RWPE1 (cell line): ENCODE data around the gene RNF146.
A peak's percentile ranks its signal among the peaks of the same experiment; 100 is the strongest.
"Not testable (repeated sequence)": the region's sequence is repeated elsewhere in the genome, so short reads cannot be mapped to it uniquely, and the experiment has no call there.

Source experiments
- CTCF ChIA-PET: fragments of 350-600 bp; sonication (Branson Sonifier 250); formaldehyde crosslinking; extraction: SDS; loops from one replicate; lab custom pipeline; 2021; lab: Yijun Ruan, JAX
- POLR2A ChIA-PET: fragments of 400-600 bp; formaldehyde crosslinking; extraction: SDS; loops from one replicate; lab custom pipeline; 2020; ENCODE audit warnings: antibody characterized with exemption; ENCODE audit not compliant: low non-redundant PET; lab: Yijun Ruan, JAX
- DNase-seq: peaks from one replicate; pipeline ENCODE4 v3.0.0; 2012; ENCODE audit warnings: low spot score
- H3K27ac ChIP-seq: fragments of 450-650 bp; 2 replicates; pipeline ENCODE4 v1.5.1; 2017
- TF ChIP-seq, protein P1 (sequence below): fragments of 450-650 bp; conservative IDR thresholded peaks from 2 replicates; pipeline ENCODE4 v1.5.1; 2017; ENCODE audit warnings: low read depth, mild to moderate bottlenecking

Gene RNF146

GRCh38 chr6:127302728-127303660 is 36.3 kb downstream of the RNF146 start:
- TF ChIP-seq, protein P1, sequence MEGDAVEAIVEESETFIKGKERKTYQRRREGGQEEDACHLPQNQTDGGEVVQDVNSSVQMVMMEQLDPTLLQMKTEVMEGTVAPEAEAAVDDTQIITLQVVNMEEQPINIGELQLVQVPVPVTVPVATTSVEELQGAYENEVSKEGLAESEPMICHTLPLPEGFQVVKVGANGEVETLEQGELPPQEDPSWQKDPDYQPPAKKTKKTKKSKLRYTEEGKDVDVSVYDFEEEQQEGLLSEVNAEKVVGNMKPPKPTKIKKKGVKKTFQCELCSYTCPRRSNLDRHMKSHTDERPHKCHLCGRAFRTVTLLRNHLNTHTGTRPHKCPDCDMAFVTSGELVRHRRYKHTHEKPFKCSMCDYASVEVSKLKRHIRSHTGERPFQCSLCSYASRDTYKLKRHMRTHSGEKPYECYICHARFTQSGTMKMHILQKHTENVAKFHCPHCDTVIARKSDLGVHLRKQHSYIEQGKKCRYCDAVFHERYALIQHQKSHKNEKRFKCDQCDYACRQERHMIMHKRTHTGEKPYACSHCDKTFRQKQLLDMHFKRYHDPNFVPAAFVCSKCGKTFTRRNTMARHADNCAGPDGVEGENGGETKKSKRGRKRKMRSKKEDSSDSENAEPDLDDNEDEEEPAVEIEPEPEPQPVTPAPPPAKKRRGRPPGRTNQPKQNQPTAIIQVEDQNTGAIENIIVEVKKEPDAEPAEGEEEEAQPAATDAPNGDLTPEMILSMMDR = peak; percentile 67
- ChIA-PET CTCF (interaction anchor here (0.6 to 1.0 kb wide), 4 partner anchors 39 to 237 kb away, joined by 3 to 7 read pairs (median 4); no protein-coding TSS in a partner anchor), POLR2A (no interaction called here)
- H3K27ac ChIP-seq = no peak overlapping the region
- DNase-seq = peak; percentile 42

- DNase-seq = no peak
- POLR2A ChIA-PET = interaction anchor here (0.6 kb wide), 1 partner anchor 38 kb away, joined by 3 read pairs; no protein-coding TSS in a partner anchor
- TF ChIP-seq, protein P1 = no peak
- CTCF ChIA-PET = interaction anchor here (0.6 to 0.8 kb wide), 2 partner anchors 15 to 115 kb away, joined by 3 read pairs; no protein-coding TSS in a partner anchor
- no peak overlapping the region for H3K27ac ChIP-seq
These were observed 37.3 kb downstream of the RNF146 start for GRCh38 chr6:127303917-127304316.

DNA sequence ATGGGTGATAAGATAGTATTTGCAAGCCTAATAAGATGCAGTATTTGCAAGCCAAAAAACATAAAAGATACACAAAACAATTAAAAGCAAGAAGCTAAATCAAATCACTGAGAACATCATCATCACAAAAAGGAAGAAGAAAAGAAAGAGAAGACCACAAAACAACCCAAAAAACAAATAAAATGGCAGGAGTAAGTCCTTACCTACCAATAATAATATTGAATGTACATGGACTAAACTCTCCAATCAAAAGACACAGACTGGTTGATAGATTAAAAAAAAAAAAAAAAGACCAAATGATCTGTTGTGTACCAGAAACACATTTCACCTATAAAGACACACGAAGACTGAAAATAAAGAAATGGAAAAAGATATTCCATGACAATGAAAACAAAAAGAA is 39.1 kb downstream of the RNF146 start:
- ChIA-PET POLR2A (no interaction called here), CTCF (interaction anchor here (0.6 kb wide), 1 partner anchor 817 kb away, joined by 4 read pairs; no protein-coding TSS in a partner anchor)
- H3K27ac ChIP-seq = no peak overlapping the region
- DNase-seq = no peak
- TF ChIP-seq, protein P1 = no peak

- CTCF ChIA-PET = no interaction called here
- H3K27ac ChIP-seq = no peak overlapping the region
- POLR2A ChIA-PET = interaction anchor here (1.1 kb wide), 1 partner anchor 24 kb away, joined by 3 read pairs; no protein-coding TSS in a partner anchor
- TF ChIP-seq, protein P1 = no peak
- no peak for DNase-seq
These were observed 50.9 kb downstream of the RNF146 start for GRCh38 chr6:127317388-127318128.

DNA sequence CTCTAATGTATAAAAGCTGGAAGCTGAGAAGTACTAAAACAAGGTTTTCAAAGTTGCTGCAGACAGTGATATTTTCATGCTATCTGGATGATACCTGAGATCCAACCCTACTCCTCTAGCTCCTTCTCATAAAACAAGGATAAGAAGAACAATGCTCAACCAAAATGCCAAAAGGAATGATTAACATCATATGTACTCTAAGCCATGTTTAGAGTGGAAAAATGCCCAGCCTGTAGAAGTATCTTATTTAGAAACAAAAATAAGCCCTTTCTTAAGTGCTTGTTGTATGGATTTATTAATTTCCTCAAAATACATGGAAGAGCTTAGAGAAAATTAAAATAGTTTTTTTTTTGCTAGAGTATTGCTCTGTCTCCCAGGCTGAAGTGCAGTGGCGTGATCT is 53.0 kb downstream of the RNF146 start:
- CTCF ChIA-PET = no interaction called here
- TF ChIP-seq, protein P1 = no peak
- POLR2A ChIA-PET = no interaction called here
- no peak for DNase-seq
- H3K27ac ChIP-seq = no peak overlapping the region

DNA sequence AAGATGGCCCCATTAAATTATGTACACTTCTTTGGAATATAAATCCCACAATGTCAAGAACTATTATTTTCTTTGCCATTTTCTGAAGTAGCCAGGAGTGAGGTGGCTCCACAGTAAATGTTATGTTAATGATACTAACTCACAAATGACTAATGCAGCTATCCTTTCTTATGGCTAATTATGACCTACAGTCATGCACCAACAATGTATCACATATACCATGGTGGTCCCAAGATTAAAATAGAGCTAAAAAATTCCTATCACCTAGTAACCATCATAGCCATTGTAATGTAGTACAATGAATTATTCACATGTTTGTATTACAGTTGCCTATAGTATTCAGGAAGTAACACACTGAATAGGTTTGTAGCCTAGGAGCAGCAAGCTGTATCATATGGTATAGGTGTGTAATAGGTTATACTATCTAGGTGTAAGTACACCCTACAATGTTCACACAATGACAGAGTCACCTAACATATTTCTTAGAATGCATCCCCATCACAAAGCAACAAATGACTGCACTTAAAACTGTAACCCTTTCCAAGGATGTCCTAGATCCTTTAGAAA is 61.5 kb downstream of the RNF146 start:
- POLR2A ChIA-PET = no interaction called here
- DNase-seq = no peak
- CTCF ChIA-PET = interaction anchor here (0.5 to 0.6 kb wide), 2 partner anchors 139 to 221 kb away, joined by 3 read pairs; no protein-coding TSS in a partner anchor
- TF ChIP-seq, protein P1 = no peak
- no peak overlapping the region for H3K27ac ChIP-seq

DNA sequence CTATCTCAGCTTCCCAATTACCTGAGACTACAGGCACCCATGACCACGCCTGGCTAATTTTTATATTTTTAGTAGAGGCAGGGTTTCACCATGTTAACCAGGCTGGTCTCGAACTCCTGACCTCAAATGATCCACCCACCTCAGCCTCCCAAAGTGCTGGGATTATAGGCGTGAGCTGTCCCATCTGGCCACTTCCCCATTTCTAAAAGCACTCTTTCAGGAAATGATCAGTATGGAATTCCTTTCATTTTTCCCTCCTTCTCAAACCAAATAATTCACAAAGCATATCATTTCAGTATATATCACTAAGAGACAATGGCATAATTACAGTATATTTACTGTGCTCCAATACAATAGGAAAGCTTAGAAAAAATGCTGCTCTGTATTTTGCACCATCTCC is 64.6 kb downstream of the RNF146 start:
- DNase-seq, H3K27ac ChIP-seq, CTCF ChIA-PET: not testable (repeated sequence)
- POLR2A ChIA-PET = interaction anchor here (0.7 kb wide), 1 partner anchor 18 kb away, joined by 4 read pairs; no protein-coding TSS in a partner anchor
